Heart right ventricle (tissue), 16 donors: ENCODE measurements around the gene ATG4C. TPM values are rescaled to one million over a fixed set of nuclear protein-coding genes. Genes with fewer than 3 reads are reported as not detected.

Source experiments
- ATAC-seq, 8 donors: fragments of 200-7000 bp; cut with Tn5 transposase; one replicate each; pipeline ENCODE4 v1.9.1; 2020; ENCODE audit warnings: mild to moderate bottlenecking in 8 of 8, moderate library complexity in 8 of 8, moderate number of reproducible peaks in 1 of 8
- DNase-seq, 2 donors: peaks; one replicate each; pipeline ENCODE4 v3.0.0-alpha.2; 2020
- H3K27ac ChIP-seq, 10 donors: fragments of 200-600 bp; sonication (generic) in 2 of 10; one replicate each; pipeline versions ENCODE4 v1.5.0 to v1.8.0; 2020 to 2022; ENCODE audit warnings: mild to moderate bottlenecking in 3 of 10
- H3K27me3 ChIP-seq, 7 donors: fragments of 200-600 bp; one replicate each; pipeline ENCODE4 v1.8.0; 2021 to 2022; ENCODE audit warnings: mild to moderate bottlenecking in 2 of 7
- H3K36me3 ChIP-seq, 9 donors: fragments of 200-600 bp; sonication (generic) in 1 of 9; one replicate each; pipeline versions ENCODE4 v1.5.0 to v1.8.0; 2020 to 2022; ENCODE audit warnings: mild to moderate bottlenecking in 2 of 9
- H3K4me1 ChIP-seq, 9 donors: fragments of 200-600 bp; sonication (generic) in 1 of 9; one replicate each; pipeline versions ENCODE4 v1.5.0 to v1.8.0; 2020 to 2022; ENCODE audit warnings: mild to moderate bottlenecking in 4 of 9
- H3K4me3 ChIP-seq, 10 donors: fragments of 200-600 bp; sonication (generic) in 2 of 10; one replicate each; pipeline versions ENCODE4 v1.5.0 to v1.8.0; 2020 to 2022; ENCODE audit warnings: mild to moderate bottlenecking in 7 of 10, moderate library complexity in 2 of 10
- H3K9me3 ChIP-seq, 11 donors: fragments of 200-600 bp in 10 of 11; sonication (generic) in 2 of 11; one replicate each; pipeline versions ENCODE4 v1.5.0 to v1.8.0; 2013 to 2022; ENCODE audit warnings: mild to moderate bottlenecking in 2 of 11, control low read depth in 1 of 11, moderate library complexity in 1 of 11
- CTCF ChIP-seq, 9 donors: fragments of 200-600 bp; sonication (generic) in 2 of 9; IDR thresholded peaks; one replicate each; pipeline versions ENCODE4 v1.5.0 to v1.8.0; 2021 to 2022; ENCODE audit warnings: antibody characterized with exemption in 9 of 9, mild to moderate bottlenecking in 5 of 9, moderate library complexity in 1 of 9
- WGBS, 2 donors: extraction: QIAGEN DNeasy Blood & Tissue Kit; methylation state at CpG; one replicate each; pipeline ENCODE4 v1.1.7; 2013; ENCODE audit warnings: inconsistent platforms in 1 of 2; 5-methylcytosine and 5-hydroxymethylcytosine counted together
- intact Hi-C, 10 donors: fragments of 100-400 bp; cut with DNase I; formaldehyde crosslinking; loops; one replicate each; pipeline versions ENCODE4 v1.11.1 to v1.14.2; 2022
- polyA plus RNA-seq, 2 donors: library from polyadenylated mRNA; stranded (reverse); fragments of 200-250 nt; gene quantifications; one replicate each; pipeline ENCODE4 v1.2.3, GENCODE V29; 2013
- total RNA-seq, 10 donors: library from RNA; stranded (reverse); fragmentation: NEBNext Ultra II Directional in 3 of 10; extraction: Animal tissue kit (Norgen Biotek cat#: 25700) in 3 of 10; gene quantifications; one replicate each; pipeline versions ENCODE4 v1.2.1 to v1.2.4, GENCODE V29; 2021 to 2023
- donor health status: Arrhythmogenic right ventricular cardiomyopathy.
- donor health status: ischemic (EF 13 %, LVEDD 7.1; RV severe dilation, severe dysfunction).
- donor health status: healthy with polysubstance abuse.
- donor health status: DM: no; HTN: yes; CAD: no.
- donor health status: DM: no; HTN: no; CAD: no.
- donor health status: ischemic (EF 25% LVEDD 6.9; RV normal size, moderate dysfunction).
- donor health status: ischemic (EF 25% LVEDD 5.7; RV mildly dilated, moderate dysfunction).
- donor health status: healthy.
- donor health status: DM: yes; HTN: yes; CAD: no.
- donor health status: Ischemic cardiomyopathy.
- donor health status: ischemic (EF 35%, LVEDD 5.7; RV mildly dilated, moderate dysfunction).
- donor health status: nonischemic (EF 11% LVEDD 7.7; RV severe dilation, severe dysfunction).
- donor health status: DM: yes; HTN: yes; CAD: no.
- donor health status: PGD.
- donor health status: ischemic (EF 29% LVEDD 5.4; RV normal size, mild dysfunction).
- donor health status: nonischemic (EF 23%, LVEDD 6.1; RV moderate dilation, normal function).

Gene ATG4C
- total and polyA plus RNA-seq, 12 donors, result 4.2 to 17.9 (median 8.7) TPM

DNA sequence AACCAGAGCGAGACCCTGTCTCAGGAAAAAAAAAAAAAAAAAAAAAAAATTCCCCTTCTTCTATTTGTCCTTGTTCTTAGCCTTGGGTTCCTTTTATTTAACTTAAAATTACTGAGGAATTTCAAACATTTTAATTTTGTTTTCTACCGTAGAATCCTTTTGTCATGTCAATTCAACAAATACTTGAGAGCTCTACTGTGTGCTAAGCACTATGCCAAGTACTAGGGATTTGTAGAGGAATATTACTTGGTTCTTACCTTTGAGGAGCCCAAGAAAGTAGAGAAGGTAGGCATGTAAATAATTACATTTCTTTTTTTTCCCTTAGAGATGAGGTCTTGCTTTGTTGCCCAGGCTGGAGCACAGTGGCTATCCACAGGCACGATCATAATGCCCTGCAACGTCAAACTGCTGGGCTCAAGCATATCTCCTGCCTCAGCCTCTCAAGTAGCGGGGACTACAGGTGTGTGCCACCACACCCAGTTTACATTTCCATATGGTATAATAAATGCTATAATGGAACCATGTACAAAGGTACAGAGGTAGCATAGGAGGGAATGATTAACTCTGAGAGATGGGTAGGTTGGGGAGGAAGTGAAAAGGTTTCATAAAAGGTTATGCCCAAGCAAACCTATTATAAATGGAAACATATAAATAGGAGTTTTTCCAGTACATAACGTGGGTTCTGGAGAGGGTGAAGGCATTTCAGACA lies 104.0 kb downstream of the ATG4C start:
- Histone ChIP-seq H3K4me3 (no peak overlapping the region), H3K36me3 (no peaks in the 10 kb centered on the region), H3K27ac (no peak overlapping the region), H3K27me3 (peaks cover 0 to 35% (median 15%) of the 10 kb centered on the region in 7 donors), H3K4me1 (no peaks in the 10 kb centered on the region), H3K9me3 (no peaks in the 10 kb centered on the region)
- TF ChIP-seq CTCF (IDR thresholded peaks at IDR 0.05), result no peak
- intact Hi-C loops, result no loop called here
- ATAC-seq (no peak), DNase-seq (no peak)
- 85 to 86% methylated on average over 6 of the region's 6 CpGs for WGBS, 2 donors

- no peak for DNase-seq
- no peak for TF ChIP-seq CTCF (IDR thresholded peaks at IDR 0.05)
- Histone ChIP-seq H3K4me1 (no peaks in the 10 kb centered on the region), H3K9me3 (no peaks in the 10 kb centered on the region), H3K27me3 (peaks cover 0 to 7% (median 3%) of the 10 kb centered on the region in 7 donors), H3K36me3 (no peaks in the 10 kb centered on the region), H3K4me3 (no peak overlapping the region), H3K27ac (no peak overlapping the region)
- 81 to 85% methylated on average over 6 of the region's 6 CpGs for WGBS, 2 donors
- intact Hi-C loops, result no loop called here
- no peak for ATAC-seq
Measured at GRCh38 chr1:62891956-62892562, 108.1 kb downstream of the ATG4C start.

DNA sequence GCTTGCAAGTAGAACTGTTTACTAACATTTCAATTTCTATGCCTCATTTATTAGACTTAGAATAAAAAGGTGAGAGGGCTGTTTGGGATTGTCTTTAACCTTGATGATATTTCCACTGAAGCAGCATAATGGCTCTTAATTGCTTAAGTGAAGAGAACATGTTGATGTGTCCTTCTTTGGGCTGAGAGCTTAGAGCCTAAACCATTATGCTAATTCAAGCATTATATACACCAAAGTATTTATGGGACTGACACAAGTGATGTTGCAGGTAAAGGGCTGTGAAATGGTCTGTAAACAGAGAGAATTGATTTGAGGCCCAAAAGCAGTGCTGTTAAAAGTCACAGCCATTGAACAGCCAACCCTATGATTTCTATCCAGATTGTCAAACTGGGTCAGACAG lies 113.9 kb downstream of the ATG4C start:
- Histone ChIP-seq H3K4me1 (no peaks in the 10 kb centered on the region), H3K36me3 (no peaks in the 10 kb centered on the region), H3K9me3 (no peaks in the 10 kb centered on the region), H3K27me3 (peaks cover 0 to 3% (median 0%) of the 10 kb centered on the region in 7 donors), H3K27ac (no peak overlapping the region), H3K4me3 (no peak overlapping the region)
- ATAC-seq, result no peak
- intact Hi-C loops, result no loop called here
- no peak for TF ChIP-seq CTCF (IDR thresholded peaks at IDR 0.05)
- no peak for DNase-seq

DNA sequence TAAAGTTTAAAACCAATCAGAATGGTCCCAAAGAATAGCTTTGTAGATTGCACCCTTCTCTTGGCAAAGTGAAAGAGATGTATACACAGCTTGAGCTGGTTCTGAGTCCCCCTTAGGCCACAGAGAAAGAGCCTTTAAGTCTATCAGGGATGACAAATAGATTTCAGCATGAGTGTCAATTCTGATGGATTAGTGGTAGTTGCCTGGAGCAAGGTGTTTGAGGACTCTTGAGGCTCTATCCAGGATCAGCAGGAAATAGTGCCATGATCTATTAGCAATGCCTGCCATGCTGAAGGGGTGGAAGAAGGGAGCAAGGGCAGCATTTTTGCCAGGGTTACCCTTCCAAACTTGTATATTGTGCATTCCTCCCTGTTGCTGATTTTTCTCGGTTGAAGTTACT lies 116.6 kb downstream of the ATG4C start:
- no peak for DNase-seq
- Histone ChIP-seq H3K9me3 (no peaks in the 10 kb centered on the region), H3K4me3 (no peak overlapping the region), H3K4me1 (no peaks in the 10 kb centered on the region), H3K27ac (no peak overlapping the region), H3K27me3 (peaks cover 0 to 3% (median 0%) of the 10 kb centered on the region in 7 donors), H3K36me3 (no peaks in the 10 kb centered on the region)
- no peak for TF ChIP-seq CTCF (IDR thresholded peaks at IDR 0.05)
- no peak for ATAC-seq
- WGBS, 2 donors, result 82 to 90% methylated on average over 1 of the region's 1 CpG
- intact Hi-C loops, result no loop called here
